H54 (cell line): Measurements from ENCODE around the gene METAP2.
A peak's percentile ranks its signal among the peaks of the same experiment; 100 is the strongest.

ENCODE experiments used
- DNase-seq: peaks from one replicate; pipeline ENCODE4 v3.0.0; 2011; ENCODE audit warnings: low spot score, mixed read lengths; ENCODE audit not compliant: insufficient read length
- FAIRE-seq: peaks from 3 replicates; lab custom pipeline; 2011; peaks lifted over from hg19 to GRCh38; lab: Jason Lieb, UNC
- POLR2A ChIP-seq: IDR thresholded peaks from 2 replicates; pipeline ENCODE4 v1.6.1; 2011; ENCODE audit warnings: low read depth, mild to moderate bottlenecking, low read length

The METAP2 gene

DNA sequence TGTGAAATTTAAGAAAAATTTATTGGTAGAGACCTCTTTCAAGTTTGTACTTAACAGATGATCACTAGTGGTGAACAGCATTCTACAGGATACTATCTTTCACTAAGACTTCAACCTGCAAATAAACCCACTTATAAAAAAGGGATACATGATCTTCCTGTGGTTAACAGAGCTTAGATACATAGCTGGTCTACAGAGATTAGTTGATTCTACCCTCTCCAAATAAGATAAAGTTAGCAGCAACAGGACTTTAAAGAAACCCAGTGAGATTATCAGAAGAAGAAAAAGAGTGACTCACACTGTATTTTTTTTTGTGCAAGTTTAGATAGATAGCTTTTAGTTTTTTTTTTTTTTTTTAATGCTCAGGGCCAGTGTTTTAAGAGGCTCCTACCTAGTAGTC lies 42.8 kb downstream of the METAP2 start:
- no peak for FAIRE-seq
- TF ChIP-seq POLR2A, result no peak
- no peak for DNase-seq

GRCh38 chr12:95517246-95517645 lies 43.3 kb downstream of the METAP2 start:
- no peak for TF ChIP-seq POLR2A
- FAIRE-seq (no peak), DNase-seq (no peak)

GRCh38 chr12:95518944-95519343 lies 45.0 kb downstream of the METAP2 start:
- FAIRE-seq (no peak), DNase-seq (no peak)
- TF ChIP-seq POLR2A, result no peak

GRCh38 chr12:95520816-95521215 lies 46.9 kb downstream of the METAP2 start:
- no peak for TF ChIP-seq POLR2A
- DNase-seq (no peak), FAIRE-seq (no peak)

DNA sequence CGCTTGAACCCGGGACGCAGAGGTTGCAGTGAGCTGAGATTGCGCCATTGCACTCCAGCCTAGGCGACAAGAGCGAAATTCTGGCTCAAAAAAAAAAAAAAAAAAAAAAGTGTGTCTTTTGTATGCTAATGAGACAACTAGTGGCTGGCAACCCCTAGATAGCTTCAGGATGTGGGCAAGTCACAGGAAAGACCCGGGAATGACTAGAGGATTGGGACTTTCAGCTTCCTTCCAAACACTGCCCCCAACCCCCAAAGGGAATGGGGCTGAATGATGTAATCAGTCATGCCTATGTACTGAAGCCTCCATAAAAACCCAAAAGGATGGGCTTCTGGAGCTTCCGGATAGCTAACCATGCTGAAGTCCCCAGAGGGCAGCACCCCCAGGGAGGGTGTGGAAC lies 48.7 kb downstream of the METAP2 start:
- no peak for FAIRE-seq
- DNase-seq, result no peak
- no peak for TF ChIP-seq POLR2A

GRCh38 chr12:95528431-95528830 lies 54.5 kb downstream of the METAP2 start:
- TF ChIP-seq POLR2A, result no peak
- FAIRE-seq, result no peak

DNA sequence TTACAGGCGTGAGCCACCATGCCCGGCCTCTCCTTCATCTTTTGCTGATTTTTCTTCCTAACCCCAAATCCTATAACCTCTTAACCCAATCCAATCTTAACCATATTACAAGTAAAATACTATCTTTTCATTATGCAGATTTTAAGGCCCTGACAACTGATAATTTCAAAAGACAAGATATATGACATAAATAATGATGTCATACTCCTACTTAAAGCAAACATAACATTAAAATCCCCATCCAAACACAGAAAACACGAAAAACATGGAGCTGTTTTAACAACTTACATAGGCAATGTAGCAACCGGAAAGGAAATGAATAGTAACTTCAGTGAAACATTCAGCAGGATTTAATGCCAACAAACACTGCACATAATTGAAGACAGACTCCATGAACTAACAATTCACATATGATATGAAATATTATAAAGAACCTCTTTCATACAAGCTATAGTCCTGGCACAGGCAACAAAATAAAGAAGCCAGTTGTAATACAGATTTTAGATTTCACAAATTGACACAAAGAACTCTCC lies 55.8 kb downstream of the METAP2 start:
- FAIRE-seq (no peak), DNase-seq (no peak)
- TF ChIP-seq POLR2A, result no peak

More at GRCh38 chr12:95528431-95528830, 54.5 kb downstream of the METAP2 start:
- DNase-seq, result no peak

DNA sequence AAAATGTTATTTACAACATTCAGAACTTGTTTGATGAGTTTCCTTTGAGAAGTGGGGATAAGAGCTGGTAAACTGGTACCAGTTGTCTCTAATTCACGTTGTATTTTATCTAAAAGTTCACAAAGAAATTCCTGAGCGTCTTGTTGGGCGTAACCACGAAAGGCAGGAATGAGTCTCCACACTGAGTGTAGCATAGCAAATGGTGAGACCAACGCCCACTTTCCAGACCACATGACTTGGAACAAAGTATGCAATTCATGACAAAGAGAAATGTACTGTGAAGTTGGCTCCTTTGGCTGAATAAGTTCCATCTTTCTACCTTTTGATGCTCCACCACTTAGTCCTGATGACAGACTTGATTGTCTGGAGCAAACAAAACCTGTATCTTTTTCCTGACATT lies 58.9 kb downstream of the METAP2 start:
- no peak for DNase-seq
- peak; percentile 93 for FAIRE-seq
- no peak for TF ChIP-seq POLR2A

- TF ChIP-seq POLR2A, result no peak
- FAIRE-seq (no peak), DNase-seq (no peak)
Measured at GRCh38 chr12:95533985-95534384, 60.0 kb downstream of the METAP2 start.

- no peak for FAIRE-seq
- TF ChIP-seq POLR2A, result no peak
- no peak for DNase-seq
Measured at GRCh38 chr12:95538006-95538405, 64.1 kb downstream of the METAP2 start.

DNA sequence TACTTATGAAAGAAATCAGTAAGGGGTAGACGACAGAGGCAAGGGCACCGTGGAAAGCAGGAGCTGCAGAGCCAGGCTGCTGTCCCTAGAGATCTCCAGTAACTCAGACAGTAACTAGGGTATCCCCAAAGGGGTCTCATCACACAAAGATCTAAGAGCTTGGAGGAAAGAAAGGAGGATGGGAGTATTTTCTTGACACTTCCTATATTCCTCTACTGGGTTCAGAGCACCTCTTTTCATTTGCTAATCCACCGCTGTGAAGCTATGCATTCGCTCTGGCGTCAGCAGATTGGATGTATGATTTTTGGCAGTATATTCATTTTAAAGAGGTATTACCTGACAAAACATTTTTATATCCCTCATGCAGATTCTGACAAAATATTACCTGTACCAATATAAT lies 64.7 kb downstream of the METAP2 start:
- FAIRE-seq, result no peak
- no peak for TF ChIP-seq POLR2A
- DNase-seq, result no peak

- DNase-seq, result no peak
- no peak for FAIRE-seq
- TF ChIP-seq POLR2A, result no peak
Measured at GRCh38 chr12:95541436-95541835, 67.5 kb downstream of the METAP2 start.

DNA sequence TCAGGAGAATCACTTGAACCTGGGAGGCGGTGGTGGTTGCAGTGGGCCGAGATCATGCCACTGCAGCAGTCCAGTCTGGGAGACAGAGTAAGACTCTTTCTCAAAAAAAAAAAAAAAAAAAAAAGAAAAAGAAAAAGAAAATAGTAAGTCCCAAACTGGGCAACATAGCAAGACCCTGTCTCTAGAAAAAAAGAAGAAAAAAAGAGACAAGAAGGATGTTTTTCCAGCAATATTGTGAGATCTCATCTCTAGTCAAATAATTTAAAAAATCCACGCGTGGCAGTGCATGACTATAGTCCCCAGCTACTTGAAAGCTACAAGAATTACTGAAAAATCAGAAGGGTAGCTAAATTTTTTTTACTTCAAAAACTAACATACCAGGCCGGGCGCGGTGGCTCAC lies 69.4 kb downstream of the METAP2 start:
- TF ChIP-seq POLR2A, result no peak
- DNase-seq (no peak), FAIRE-seq (no peak)

GRCh38 chr12:95544756-95545155 lies 70.8 kb downstream of the METAP2 start:
- TF ChIP-seq POLR2A, result no peak
- FAIRE-seq (no peak), DNase-seq (no peak)

DNA sequence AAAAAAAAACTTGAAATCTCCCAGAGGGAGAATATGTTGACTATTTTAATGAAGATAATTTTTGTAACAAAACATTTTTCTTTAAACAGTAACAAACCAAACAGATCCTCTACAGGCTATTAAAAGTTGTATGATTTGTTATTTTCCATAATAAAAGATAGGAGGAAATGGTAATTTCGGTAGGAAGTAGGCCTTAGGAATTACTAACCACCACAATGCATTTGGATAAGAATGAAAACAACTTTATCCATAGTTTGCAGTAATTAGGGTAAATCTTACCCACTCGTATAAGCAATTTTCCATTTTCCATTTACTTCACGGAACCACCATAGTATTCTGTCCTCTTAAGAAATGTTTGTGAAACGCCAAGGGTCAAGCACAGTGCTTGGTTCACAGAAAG lies 71.4 kb downstream of the METAP2 start:
- DNase-seq (no peak), FAIRE-seq (no peak)
- no peak for TF ChIP-seq POLR2A
